ENCODE measurements around the gene IQGAP1. TPM values are rescaled to one million over a fixed set of nuclear protein-coding genes. Genes with fewer than 3 reads are reported as not detected.

The IQGAP1 gene
- total RNA-seq, 1 donor from 2014 or later: 227 TPM

GRCh38 chr15:90545095-90545494, 157.1 kb downstream of the IQGAP1 start:
- Mint-ChIP-seq H3K27ac (no peak overlapping the region), H3K36me3 (ENCODE audit: low read depth) (peaks cover 31% of the 10 kb centered on the region), H3K4me1 (peaks cover 31% of the 10 kb centered on the region), H3K9me3 (no peaks in the 10 kb centered on the region), H3K27me3 (no peaks in the 10 kb centered on the region), H3K4me3 (no peak overlapping the region)
- intact Hi-C loops (cut with micrococcal nuclease): no loop called here
- CTCF ChIA-PET: interaction anchor here (0.8 kb wide), 1 partner anchor 9 kb away, joined by 3 read pairs; no protein-coding TSS in a partner anchor
- no peak for DNase-seq
- ATAC-seq (ENCODE audit: low read depth): no peak
- POLR2A ChIA-PET: no interaction called here
- TF ChIP-seq CTCF (IDR thresholded peaks at IDR 0.05): no peak

GRCh38 chr15:90547540-90547939, 159.5 kb downstream of the IQGAP1 start:
- no peak overlapping the region for H3K4me3 Mint-ChIP-seq
- no peaks in the 10 kb centered on the region for H3K9me3 Mint-ChIP-seq
- no peaks in the 10 kb centered on the region for H3K27me3 Mint-ChIP-seq
- H3K36me3 Mint-ChIP-seq (ENCODE audit: low read depth): peaks cover 27% of the 10 kb centered on the region
- intact Hi-C loops (cut with micrococcal nuclease): no loop called here
- H3K27ac Mint-ChIP-seq: peak overlapping the region; percentile 61
- DNase-seq: no peak
- CTCF ChIA-PET: no interaction called here
- peak; percentile 70 for ATAC-seq (ENCODE audit: low read depth)
- H3K4me1 Mint-ChIP-seq: peaks cover 53% of the 10 kb centered on the region
- POLR2A ChIA-PET: interaction anchor here (0.8 to 1.5 kb wide), 2 partner anchors 48 to 152 kb away, joined by 4 to 9 read pairs; no protein-coding TSS in a partner anchor
- no peak for TF ChIP-seq CTCF (IDR thresholded peaks at IDR 0.05)

GRCh38 chr15:90550919-90551318, 162.9 kb downstream of the IQGAP1 start:
- ATAC-seq (ENCODE audit: low read depth) (peak; percentile 76), DNase-seq (no peak)
- ChIA-PET CTCF (no interaction called here), POLR2A (no interaction called here)
- Mint-ChIP-seq H3K27ac (peak overlapping the region; percentile 85), H3K9me3 (no peaks in the 10 kb centered on the region), H3K27me3 (no peaks in the 10 kb centered on the region), H3K4me3 (peak overlapping the region; percentile 66), H3K36me3 (ENCODE audit: low read depth) (peaks cover 23% of the 10 kb centered on the region), H3K4me1 (peaks cover 65% of the 10 kb centered on the region)
- intact Hi-C loops (cut with micrococcal nuclease): loop anchor here (1.0 to 2.0 kb wide), 3 partner anchors 14 to 43 kb away; no protein-coding TSS in a partner anchor
- no peak for TF ChIP-seq CTCF (IDR thresholded peaks at IDR 0.05)

Other genes with a start within 250 kb of the IQGAP1 start
- 68.1 and 85.1 TPM in 2 replicates for gene SEMA4B, start 186.9 kb upstream of the IQGAP1 start, total RNA-seq
- 96.6 and 105 TPM in 2 replicates for gene CIB1, start 154.3 kb upstream of the IQGAP1 start, total RNA-seq
- gene GDPGP1, start 154.0 kb upstream of the IQGAP1 start, total RNA-seq: 6.1 and 6.2 TPM in 2 replicates
- 0.49 and 2.2 TPM in 2 replicates for gene TTLL13, start 138.7 kb upstream of the IQGAP1 start, total RNA-seq
- gene NGRN, start 122.6 kb upstream of the IQGAP1 start, total RNA-seq: 32.8 and 34.1 TPM in 2 replicates
- 1.3 and 2.9 TPM in 2 replicates for gene ZNF774, start 36.0 kb upstream of the IQGAP1 start, total RNA-seq
- 54.7 and 65.0 TPM in 2 replicates for gene CRTC3, start 141.7 kb downstream of the IQGAP1 start, total RNA-seq